Heart right ventricle (tissue), 16 donors: ENCODE measurements around the gene SPTBN5. TPM values are rescaled to one million over a fixed set of nuclear protein-coding genes. Genes with fewer than 3 reads are reported as not detected.

Experiments used
- ATAC-seq, 8 donors: fragments of 200-7000 bp; cut with Tn5 transposase; one replicate each; pipeline ENCODE4 v1.9.1; 2020; ENCODE audit warnings: mild to moderate bottlenecking in 8 of 8, moderate library complexity in 8 of 8, moderate number of reproducible peaks in 1 of 8
- DNase-seq, 2 donors: peaks; one replicate each; pipeline ENCODE4 v3.0.0-alpha.2; 2020
- H3K27ac ChIP-seq, 10 donors: fragments of 200-600 bp; sonication (generic) in 2 of 10; one replicate each; pipeline versions ENCODE4 v1.5.0 to v1.8.0; 2020 to 2022; ENCODE audit warnings: mild to moderate bottlenecking in 3 of 10
- H3K27me3 ChIP-seq, 7 donors: fragments of 200-600 bp; one replicate each; pipeline ENCODE4 v1.8.0; 2021 to 2022; ENCODE audit warnings: mild to moderate bottlenecking in 2 of 7
- H3K36me3 ChIP-seq, 9 donors: fragments of 200-600 bp; sonication (generic) in 1 of 9; one replicate each; pipeline versions ENCODE4 v1.5.0 to v1.8.0; 2020 to 2022; ENCODE audit warnings: mild to moderate bottlenecking in 2 of 9
- H3K4me1 ChIP-seq, 9 donors: fragments of 200-600 bp; sonication (generic) in 1 of 9; one replicate each; pipeline versions ENCODE4 v1.5.0 to v1.8.0; 2020 to 2022; ENCODE audit warnings: mild to moderate bottlenecking in 4 of 9
- H3K4me3 ChIP-seq, 10 donors: fragments of 200-600 bp; sonication (generic) in 2 of 10; one replicate each; pipeline versions ENCODE4 v1.5.0 to v1.8.0; 2020 to 2022; ENCODE audit warnings: mild to moderate bottlenecking in 7 of 10, moderate library complexity in 2 of 10
- H3K9me3 ChIP-seq, 11 donors: fragments of 200-600 bp in 10 of 11; sonication (generic) in 2 of 11; one replicate each; pipeline versions ENCODE4 v1.5.0 to v1.8.0; 2013 to 2022; ENCODE audit warnings: mild to moderate bottlenecking in 2 of 11, control low read depth in 1 of 11, moderate library complexity in 1 of 11
- CTCF ChIP-seq, 9 donors: fragments of 200-600 bp; sonication (generic) in 2 of 9; IDR thresholded peaks; one replicate each; pipeline versions ENCODE4 v1.5.0 to v1.8.0; 2021 to 2022; ENCODE audit warnings: antibody characterized with exemption in 9 of 9, mild to moderate bottlenecking in 5 of 9, moderate library complexity in 1 of 9
- WGBS, 2 donors: extraction: QIAGEN DNeasy Blood & Tissue Kit; methylation state at CpG; one replicate each; pipeline ENCODE4 v1.1.7; 2013; ENCODE audit warnings: inconsistent platforms in 1 of 2; 5-methylcytosine and 5-hydroxymethylcytosine counted together
- intact Hi-C, 10 donors: fragments of 100-400 bp; cut with DNase I; formaldehyde crosslinking; loops; one replicate each; pipeline versions ENCODE4 v1.11.1 to v1.14.2; 2022
- polyA plus RNA-seq, 2 donors: library from polyadenylated mRNA; stranded (reverse); fragments of 200-250 nt; gene quantifications; one replicate each; pipeline ENCODE4 v1.2.3, GENCODE V29; 2013
- total RNA-seq, 10 donors: library from RNA; stranded (reverse); fragmentation: NEBNext Ultra II Directional in 3 of 10; extraction: Animal tissue kit (Norgen Biotek cat#: 25700) in 3 of 10; gene quantifications; one replicate each; pipeline versions ENCODE4 v1.2.1 to v1.2.4, GENCODE V29; 2021 to 2023
- donor health status: Arrhythmogenic right ventricular cardiomyopathy.
- donor health status: ischemic (EF 13 %, LVEDD 7.1; RV severe dilation, severe dysfunction).
- donor health status: healthy with polysubstance abuse.
- donor health status: DM: no; HTN: yes; CAD: no.
- donor health status: DM: no; HTN: no; CAD: no.
- donor health status: ischemic (EF 25% LVEDD 6.9; RV normal size, moderate dysfunction).
- donor health status: ischemic (EF 25% LVEDD 5.7; RV mildly dilated, moderate dysfunction).
- donor health status: healthy.
- donor health status: DM: yes; HTN: yes; CAD: no.
- donor health status: Ischemic cardiomyopathy.
- donor health status: ischemic (EF 35%, LVEDD 5.7; RV mildly dilated, moderate dysfunction).
- donor health status: nonischemic (EF 11% LVEDD 7.7; RV severe dilation, severe dysfunction).
- donor health status: DM: yes; HTN: yes; CAD: no.
- donor health status: PGD.
- donor health status: ischemic (EF 29% LVEDD 5.4; RV normal size, mild dysfunction).
- donor health status: nonischemic (EF 23%, LVEDD 6.1; RV moderate dilation, normal function).

Gene SPTBN5
- total and polyA plus RNA-seq, 12 donors, result 0.94 to 8.7 (median 2.4) TPM

- intact Hi-C loops, result no loop called here
- no peak for DNase-seq
- TF ChIP-seq CTCF (IDR thresholded peaks at IDR 0.05), result no peak
- Histone ChIP-seq H3K9me3 (no peaks in the 10 kb centered on the region), H3K27ac (no peak overlapping the region), H3K4me1 (no peaks in the 10 kb centered on the region), H3K4me3 (no peak overlapping the region), H3K36me3 (peaks cover 0 to 35% (median 24%) of the 10 kb centered on the region in 9 donors), H3K27me3 (no peaks in the 10 kb centered on the region)
- ATAC-seq, result no peak
- WGBS, 2 donors, result 76 to 86% methylated on average over 16 of the region's 16 CpGs
Measured at GRCh38 chr15:41850482-41851166, 43.2 kb downstream of the SPTBN5 start.

GRCh38 chr15:41849861-41850260, 44.0 kb downstream of the SPTBN5 start:
- 74 to 81% methylated on average over 8 of the region's 8 CpGs for WGBS, 2 donors
- no peaks in the 10 kb centered on the region for H3K27me3 ChIP-seq
- DNase-seq (no peak), ATAC-seq (peak in 1 of 8 donors; percentile 8)
- no peaks in the 10 kb centered on the region for H3K4me1 ChIP-seq
- H3K27ac ChIP-seq, result no peak overlapping the region
- intact Hi-C loops, result no loop called here
- TF ChIP-seq CTCF (IDR thresholded peaks at IDR 0.05), result no peak
- H3K4me3 ChIP-seq, result no peak overlapping the region
- no peaks in the 10 kb centered on the region for H3K9me3 ChIP-seq
- peaks cover 0 to 43% (median 24%) of the 10 kb centered on the region in 9 donors for H3K36me3 ChIP-seq

- intact Hi-C loops, result no loop called here
- no peak overlapping the region for H3K4me3 ChIP-seq
- DNase-seq, result no peak
Measured at GRCh38 chr15:41849204-41849603, 44.6 kb downstream of the SPTBN5 start.

GRCh38 chr15:41848631-41849030, 45.2 kb downstream of the SPTBN5 start:
- Histone ChIP-seq H3K27ac (no peak overlapping the region), H3K4me3 (no peak overlapping the region), H3K9me3 (no peaks in the 10 kb centered on the region), H3K27me3 (no peaks in the 10 kb centered on the region), H3K36me3 (peaks cover 0 to 55% (median 24%) of the 10 kb centered on the region in 9 donors), H3K4me1 (no peaks in the 10 kb centered on the region)
- TF ChIP-seq CTCF (IDR thresholded peaks at IDR 0.05), result no peak
- WGBS, 2 donors, result 77 to 86% methylated on average over 10 of the region's 10 CpGs
- DNase-seq (no peak), ATAC-seq (no peak)
- intact Hi-C loops, result no loop called here

More at GRCh38 chr15:41849204-41849603, 44.6 kb downstream of the SPTBN5 start:
- no peak for TF ChIP-seq CTCF (IDR thresholded peaks at IDR 0.05)
- ATAC-seq, result no peak
- no peaks in the 10 kb centered on the region for H3K4me1 ChIP-seq
- no peaks in the 10 kb centered on the region for H3K27me3 ChIP-seq
- 81 to 91% methylated on average over 6 of the region's 6 CpGs for WGBS, 2 donors
- peaks cover 0 to 49% (median 24%) of the 10 kb centered on the region in 9 donors for H3K36me3 ChIP-seq
- H3K27ac ChIP-seq, result no peak overlapping the region
- H3K9me3 ChIP-seq, result no peaks in the 10 kb centered on the region
